Left cardiac atrium (tissue), 4 donors: ENCODE results near the gene ANP32A. TPM values are rescaled to one million over a fixed set of nuclear protein-coding genes. Genes with fewer than 3 reads are reported as not detected.
A peak's percentile ranks its signal among the peaks of the same experiment; 100 is the strongest.
"Not testable (repeated sequence)": the region's sequence is repeated elsewhere in the genome, so short reads cannot be mapped to it uniquely, and the experiment has no call there.

ENCODE experiments used
- ATAC-seq, 2 donors: fragments of 200-7000 bp; cut with Tn5 transposase; one replicate each; pipeline ENCODE4 v1.9.1; 2020; ENCODE audit warnings: mild to moderate bottlenecking in 2 of 2, moderate library complexity in 2 of 2
- DNase-seq: peaks from one replicate; pipeline ENCODE4 v3.0.0-alpha.2; 2020
- intact Hi-C, 2 donors: fragments of 100-400 bp; cut with DNase I; formaldehyde crosslinking; loops; one replicate each; pipeline versions ENCODE4 v1.14.1 to v1.15.1; 2022 to 2023
- long read RNA-seq: library from polyadenylated mRNA; unstranded; transcript quantifications from one replicate; pipeline ENCODE4 v2.0.0, GENCODE V29; 2021
- total RNA-seq, 2 donors: library from RNA; stranded (reverse); fragmentation: NEBNext Ultra II Directional; extraction: Animal tissue kit (Norgen Biotek cat#: 25700); gene quantifications; one replicate each; pipeline ENCODE4 v1.2.1, GENCODE V29; 2021
- donor health status: DM: no; HTN: yes; CAD: no.
- donor health status: DM: no; HTN: yes; CAD: no; lungs with severe emphysema.
- donor health status: DM: yes; HTN: yes; CAD: no.
- donor health status: Dilated cardiomyopathy.

The ANP32A gene
- 100 to 1,000 TPM; 106 to 118 TPM for total RNA-seq
- long read RNA-seq, transcript ANP32A-203 (7 exons, 2,440 nt) = major isoform, 28 of 36 reads
- long read RNA-seq, partial matches to known transcripts = 1 of 36 reads
- long read RNA-seq, other reads (novel, unspliced or antisense) = 6 of 36 reads

GRCh38 chr15:68820295-68821189, at the start of gene ANP32A:
ANP32A (minus strand) TSS chr15:68820895; CDS start chr15:68820751, 144 bp downstream.
- peak; percentile 98 for DNase-seq
- peak; percentile 84 to 87 for ATAC-seq
- intact Hi-C loops = loop anchor here in 1 of 2 donors (5.0 kb wide), 1 partner anchor 263 kb away; no protein-coding TSS in a partner anchor

DNA sequence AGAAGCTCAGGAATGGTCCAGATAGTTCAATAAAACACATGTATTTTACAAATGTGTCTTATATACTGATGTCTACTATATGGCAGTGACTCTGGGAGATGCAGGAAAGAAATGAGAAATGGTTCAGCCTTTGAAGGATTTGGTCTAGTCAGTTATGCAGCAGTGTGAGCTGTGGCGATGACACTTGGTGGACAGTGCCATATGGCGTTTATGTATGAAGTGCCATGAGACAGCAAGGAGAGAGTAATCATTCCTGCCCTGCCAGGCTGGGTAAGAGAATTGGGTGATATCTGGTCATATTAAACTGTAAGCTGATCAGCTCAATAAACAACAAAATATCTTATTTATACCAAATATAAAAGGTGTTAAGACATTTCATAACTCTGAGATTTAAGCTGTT, 47.6 kb upstream of the ANP32A start:
- intact Hi-C loops = no loop called here
- ATAC-seq (no peak), DNase-seq (no peak)

DNA sequence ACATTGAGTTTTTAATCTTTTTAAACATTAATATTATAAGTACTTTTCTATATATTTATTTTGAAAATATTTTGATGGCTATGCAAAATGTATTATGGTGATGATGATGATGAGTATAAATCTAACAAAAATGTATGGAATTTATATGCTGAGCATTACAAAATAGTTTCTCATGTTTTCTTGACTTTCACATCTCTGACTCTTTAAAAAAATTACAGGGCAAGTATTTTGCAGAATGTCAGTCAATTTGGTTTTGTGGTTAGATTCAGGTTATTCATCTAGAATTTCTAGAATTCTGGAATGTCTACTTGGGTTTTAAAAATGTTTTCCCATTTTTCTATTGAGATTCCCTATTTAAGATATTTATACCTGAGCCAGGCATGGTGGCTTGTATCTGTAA, 41.7 kb upstream of the ANP32A start:
- ATAC-seq (no peak), DNase-seq (no peak)
- intact Hi-C loops = no loop called here

GRCh38 chr15:68858666-68859065, 38.0 kb upstream of the ANP32A start:
- intact Hi-C loops, DNase-seq, ATAC-seq: not testable (repeated sequence)

DNA sequence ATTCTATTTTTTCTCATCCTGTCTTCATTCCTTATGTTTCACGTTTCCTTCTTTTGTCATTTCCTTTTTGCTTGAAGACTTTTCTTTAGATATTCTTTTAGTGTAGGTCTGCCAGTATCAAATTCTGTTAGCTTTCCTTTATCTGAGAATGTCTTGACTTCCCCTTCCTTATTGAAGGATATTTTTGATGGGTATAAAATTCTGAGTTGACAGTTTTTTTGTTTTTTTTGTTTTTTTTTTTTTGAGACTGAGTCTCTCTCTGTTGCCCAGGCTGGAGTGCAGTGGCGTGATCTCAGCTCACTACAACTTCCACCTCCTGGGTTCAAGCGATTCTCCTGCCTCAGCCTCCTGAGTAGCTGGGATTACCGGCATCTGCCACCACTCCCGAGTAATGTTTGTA, 36.7 kb upstream of the ANP32A start:
- ATAC-seq, DNase-seq, intact Hi-C loops: not testable (repeated sequence)

DNA sequence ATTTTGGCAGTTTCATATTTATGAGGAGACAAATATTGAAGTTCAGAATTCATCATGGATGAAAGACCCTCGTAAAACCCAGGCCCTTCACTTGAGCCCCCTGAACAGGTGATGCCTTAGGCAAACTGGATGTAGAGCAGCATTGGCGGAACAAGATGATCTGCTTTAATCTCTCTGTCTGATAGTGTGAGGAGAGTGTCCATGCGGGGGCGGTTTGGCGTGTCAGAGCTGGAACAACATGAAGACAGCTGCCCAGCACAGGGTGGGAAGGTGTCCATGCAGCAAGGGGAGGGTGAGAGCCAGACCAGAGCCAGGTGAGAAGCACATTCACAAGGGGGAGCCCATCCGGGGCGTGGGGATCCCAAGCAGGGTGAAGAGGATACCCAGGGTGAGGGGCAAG, 31.8 kb upstream of the ANP32A start:
- ATAC-seq (no peak), DNase-seq (no peak)
- intact Hi-C loops = no loop called here

DNA sequence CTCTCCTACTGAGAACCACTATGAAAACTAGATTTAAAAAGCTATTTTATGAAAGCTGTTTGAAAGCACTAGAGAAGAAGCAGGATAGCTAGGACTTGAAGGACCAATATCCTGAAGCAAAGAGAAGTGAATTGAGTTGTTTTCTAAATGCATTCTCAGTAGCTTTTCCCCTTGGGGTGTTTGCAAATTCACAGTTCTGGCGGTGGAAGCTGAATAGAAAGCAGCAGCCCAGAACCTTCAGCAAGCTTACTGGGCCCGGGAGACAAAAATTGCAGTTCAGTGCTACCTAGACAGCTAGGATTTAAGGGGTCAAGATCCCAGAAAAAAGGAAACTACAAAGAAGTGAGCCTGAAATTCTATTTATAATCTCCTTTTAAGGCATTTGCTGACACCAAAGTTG, 31.3 kb upstream of the ANP32A start:
- intact Hi-C loops = no loop called here
- DNase-seq = no peak
- no peak for ATAC-seq

DNA sequence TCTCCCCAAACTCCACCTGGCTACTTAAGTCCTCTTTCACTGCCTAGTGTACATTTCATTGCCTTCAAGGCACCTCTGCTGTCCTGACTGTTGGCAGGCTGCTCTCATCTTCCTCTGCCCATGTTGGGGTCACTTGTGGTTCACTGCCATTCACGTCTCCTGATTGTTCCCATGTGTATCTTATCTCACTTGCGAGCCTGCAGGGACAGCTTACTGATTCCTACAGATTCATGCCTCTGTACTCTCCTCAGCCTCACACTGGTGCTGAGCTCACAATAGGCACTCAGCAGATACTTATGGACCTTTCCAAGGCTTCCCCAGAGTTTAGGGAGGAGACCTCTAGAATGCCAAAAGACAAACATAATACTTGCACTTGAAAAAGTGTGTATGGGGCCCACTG, 28.8 kb upstream of the ANP32A start:
- intact Hi-C loops = no loop called here
- ATAC-seq = peak in 1 of 2 donors; percentile 38
- DNase-seq = no peak

DNA sequence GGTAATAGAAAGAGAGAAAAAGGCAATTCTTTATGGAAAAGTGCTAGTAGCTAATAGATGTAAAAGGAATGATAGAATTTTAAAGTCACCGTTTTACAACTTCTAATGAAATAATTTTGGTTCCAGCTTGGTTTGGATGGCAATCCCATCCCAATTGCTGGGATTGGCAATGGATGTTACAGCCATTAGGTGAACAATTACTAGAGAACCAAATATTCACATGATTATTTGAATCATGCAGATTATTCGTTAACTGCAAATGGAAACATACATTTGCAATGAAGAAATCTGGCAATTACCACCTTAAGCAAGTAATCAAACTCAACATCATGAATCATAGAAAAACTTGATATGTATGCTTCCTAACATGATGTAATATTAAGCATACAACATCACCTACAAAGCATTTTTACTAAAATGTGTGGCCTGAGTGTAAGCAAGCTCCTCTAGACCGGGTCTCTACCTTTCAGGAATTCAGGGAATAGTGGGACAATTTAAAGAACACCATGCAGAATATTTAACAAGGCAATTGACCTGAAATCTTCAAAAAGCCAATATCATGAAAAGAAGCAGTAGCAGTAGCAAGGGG, 26.2 kb upstream of the ANP32A start:
- ATAC-seq (no peak), DNase-seq (no peak)
- intact Hi-C loops = no loop called here

GRCh38 chr15:68844856-68845550, 24.3 kb upstream of the ANP32A start:
- DNase-seq (no peak), ATAC-seq (no peak)
- intact Hi-C loops = no loop called here

DNA sequence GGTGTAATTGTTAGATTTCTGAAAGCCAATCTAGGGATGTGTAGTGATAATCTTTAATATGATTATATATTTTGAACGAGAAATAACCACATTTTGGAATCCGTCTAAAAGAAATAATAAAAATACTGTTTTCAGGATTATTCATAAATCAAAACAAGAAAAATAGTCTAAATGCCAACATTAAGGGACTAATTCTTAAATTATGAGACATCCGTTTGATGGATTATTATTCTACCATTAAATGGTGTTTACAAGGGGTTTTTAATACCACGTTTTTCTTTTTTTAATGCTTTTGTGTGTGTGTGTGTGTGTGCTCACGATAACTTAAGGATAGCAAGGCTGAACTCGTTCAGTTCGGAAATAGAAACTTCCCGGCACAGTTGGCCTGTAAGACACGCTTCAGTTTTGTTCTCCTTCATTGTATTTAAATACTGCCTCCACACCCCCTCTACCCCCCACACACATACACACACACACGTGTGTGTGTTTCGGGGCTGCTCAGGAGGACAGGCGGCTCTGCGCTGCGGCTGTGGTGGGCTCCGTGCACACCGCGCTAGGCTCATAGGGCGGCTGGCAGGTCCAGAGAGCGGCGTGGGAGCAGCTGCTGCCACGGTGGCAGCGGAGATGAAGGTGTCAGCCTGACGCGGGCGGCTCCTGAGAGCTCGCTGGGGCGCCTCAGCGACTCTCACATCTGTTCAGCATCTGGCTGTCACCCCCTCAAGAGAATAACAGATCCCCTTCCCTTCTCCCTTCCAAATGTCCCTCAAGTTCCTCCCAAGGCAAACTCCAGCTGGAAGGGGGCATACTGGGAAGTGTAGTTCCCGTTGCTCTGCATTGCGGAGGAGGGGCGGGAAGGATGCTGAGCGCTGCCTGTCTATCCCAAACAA, 23.0 kb upstream of the ANP32A start:
- DNase-seq (no peak), ATAC-seq (peak in 1 of 2 donors; percentile 75)
- intact Hi-C loops = no loop called here

GRCh38 chr15:68842958-68843357, 22.3 kb upstream of the ANP32A start:
- DNase-seq = no peak
- intact Hi-C loops = no loop called here

DNA sequence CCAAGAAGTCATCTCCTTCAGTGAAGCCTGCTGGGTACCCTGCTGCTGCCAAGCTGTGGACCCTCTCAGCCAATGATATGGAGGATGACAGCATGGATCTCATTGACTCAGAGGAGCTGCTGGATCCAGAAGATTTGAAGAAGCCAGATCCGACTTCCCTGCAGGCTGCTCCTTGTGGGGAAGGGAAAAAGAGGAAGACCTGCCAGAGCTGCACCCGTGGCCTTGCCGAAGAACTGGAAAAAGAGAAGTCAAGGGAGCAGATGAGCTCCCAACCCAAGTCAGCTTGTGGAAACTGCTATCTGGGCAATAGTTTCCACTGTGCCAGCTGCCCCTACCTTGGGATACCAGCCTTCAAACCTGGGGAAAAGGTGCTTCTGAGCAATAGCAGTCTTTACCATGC, 13.7 kb upstream of the ANP32A start:
- DNase-seq (no peak), ATAC-seq (peak in 1 of 2 donors; percentile 49)
- intact Hi-C loops = no loop called here

More at GRCh38 chr15:68842958-68843357, 22.3 kb upstream of the ANP32A start:
- no peak for ATAC-seq

- intact Hi-C loops = no loop called here
- DNase-seq (no peak), ATAC-seq (peak in 1 of 2 donors; percentile 24)
These were observed 13.1 kb upstream of the ANP32A start for GRCh38 chr15:68833700-68834331.

- intact Hi-C loops = no loop called here
- ATAC-seq = no peak
- no peak for DNase-seq
These were observed 9.6 kb upstream of the ANP32A start for GRCh38 chr15:68830141-68830785.

DNA sequence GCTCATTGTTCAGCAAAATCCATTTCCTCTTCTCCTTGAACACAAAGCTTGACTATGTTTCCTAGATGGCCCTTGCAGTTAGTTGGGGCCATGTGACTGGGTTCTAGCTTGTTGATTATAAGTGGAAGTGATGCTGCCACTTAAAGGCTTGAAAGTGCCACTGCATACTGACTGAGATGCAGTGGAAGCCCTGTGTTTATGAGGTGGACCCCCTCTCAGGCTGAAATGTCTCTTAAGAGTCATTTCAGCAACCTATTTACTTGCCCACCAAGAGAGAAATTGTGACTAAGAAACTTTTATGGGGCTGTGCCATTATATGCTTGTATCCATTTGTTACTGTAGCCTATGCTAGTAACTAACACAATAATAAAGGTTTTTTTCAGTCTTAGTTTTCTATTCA, 8.4 kb upstream of the ANP32A start:
- ATAC-seq (peak; percentile 72 to 73), DNase-seq (no peak)
- intact Hi-C loops = loop anchor here (5.0 kb wide), 3 partner anchors 42 to 97 kb away; no protein-coding TSS in a partner anchor

- intact Hi-C loops = loop anchor here in 1 of 2 donors (5.0 kb wide), 1 partner anchor 266 kb away; no protein-coding TSS in a partner anchor
- ATAC-seq (no peak), DNase-seq (no peak)
These were observed 2.9 kb upstream of the ANP32A start for GRCh38 chr15:68823561-68823960.
